Stimulated activated CD4-positive, alpha-beta T cell treated with anti-CD3 and anti-CD28 coated beads, Interleukin-15, amount 100 ng/mL, for 1 hour (primary cell): ENCODE data around the gene DNAH8.

Experiments
- DNase-seq, 2 donors: peaks; one replicate each; pipeline ENCODE4 v3.0.0-alpha.2; 2020; ENCODE audit warnings: low read depth in 1 of 2, low spot score in 1 of 2

Gene DNAH8

DNA sequence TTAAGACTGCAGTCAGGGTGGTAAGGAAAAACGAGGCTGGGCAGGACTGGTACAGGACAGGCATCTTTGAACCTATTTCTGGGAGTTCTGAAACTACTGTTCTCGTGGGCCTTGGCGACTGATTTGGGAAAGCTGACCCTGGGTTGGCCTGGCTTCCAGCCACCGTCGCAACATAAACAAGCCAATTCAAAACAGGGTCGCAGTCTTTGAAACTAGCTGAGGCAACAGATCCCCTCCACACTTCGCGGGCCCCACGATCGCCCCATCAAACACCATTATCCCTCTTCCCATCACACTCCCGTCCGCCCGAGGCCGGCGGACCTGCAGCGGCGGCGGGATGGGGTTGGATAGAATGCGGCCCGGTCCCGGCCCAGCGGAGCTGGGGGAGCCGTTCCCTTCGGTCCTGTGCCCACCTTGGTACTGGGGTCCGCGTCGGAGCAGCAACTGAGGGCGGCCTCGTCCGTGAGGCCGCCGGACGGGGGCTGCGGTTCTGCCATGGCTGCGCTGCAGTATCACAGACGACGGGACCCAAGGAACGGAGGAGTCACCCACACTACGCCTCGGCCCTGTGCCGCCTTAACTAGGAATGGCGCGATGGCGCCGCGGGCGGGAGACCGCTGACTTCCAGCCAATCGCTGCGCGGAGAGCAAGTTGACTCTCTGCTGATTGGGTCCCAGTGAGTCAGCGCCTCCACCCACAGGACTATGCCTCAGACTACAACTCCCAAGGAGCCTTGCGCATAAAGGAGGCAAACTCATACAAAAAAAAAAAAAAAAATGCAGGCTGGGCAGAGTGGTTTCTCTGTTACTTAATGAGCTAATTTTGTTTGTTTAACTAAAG is 12.3 kb upstream of the DNAH8 start, which contains the start of gene GLO1:
GLO1 (minus strand) TSS at position 588 of the 840 bp plus-strand sequence; CDS start at position 497, 91 bp downstream.
- peak; percentile 88 to 91 for DNase-seq

DNA sequence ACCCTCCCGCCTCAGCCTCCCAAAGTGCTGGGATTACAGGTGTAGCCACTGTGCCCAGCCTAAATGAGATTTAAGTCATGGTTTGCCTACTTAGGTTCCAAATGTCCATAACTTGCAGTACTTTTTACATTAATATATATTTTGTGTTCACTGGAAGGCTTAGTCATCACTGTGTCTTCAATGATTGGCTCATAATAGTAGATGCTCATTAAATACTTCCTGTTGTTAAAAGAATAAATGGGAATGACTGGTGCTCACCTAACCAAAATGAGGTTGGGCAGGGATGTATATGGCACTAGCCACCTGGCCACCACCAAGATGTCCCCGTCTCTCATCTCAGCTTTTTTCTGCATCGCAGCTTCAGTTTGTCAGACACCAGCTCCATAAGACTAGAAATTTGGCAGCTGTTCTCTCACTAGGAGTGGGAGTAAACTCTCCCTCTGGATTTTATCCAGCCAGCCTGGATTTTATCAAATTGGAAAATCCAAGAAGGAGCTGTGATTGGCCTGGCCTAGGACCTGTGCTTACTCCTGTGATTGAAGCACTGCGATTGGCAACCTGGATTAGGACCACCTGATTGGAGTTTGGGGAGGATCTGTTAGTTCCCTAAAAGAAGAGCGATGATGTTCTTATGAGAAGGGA is 11.0 kb upstream of the DNAH8 start:
- DNase-seq, result no peak

DNA sequence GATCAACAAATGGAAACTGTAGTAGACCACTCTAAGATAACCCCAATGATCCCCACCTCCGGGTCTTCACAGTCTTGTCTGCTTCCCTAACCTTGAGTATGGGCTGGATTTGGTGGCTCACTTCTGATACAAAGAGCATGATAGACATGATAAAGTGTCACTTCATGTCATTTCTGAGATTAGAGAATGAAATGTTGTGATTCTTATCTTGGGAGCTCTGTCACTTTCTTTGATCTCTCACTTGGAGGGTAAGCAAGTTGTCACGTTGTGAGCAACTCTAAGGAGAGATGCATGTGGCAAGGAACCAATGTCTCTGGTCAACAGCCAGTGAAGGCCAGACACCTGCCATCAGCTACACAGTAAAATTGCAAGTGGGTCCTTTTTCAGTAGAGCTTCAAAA is 9.2 kb upstream of the DNAH8 start:
- no peak for DNase-seq

DNA sequence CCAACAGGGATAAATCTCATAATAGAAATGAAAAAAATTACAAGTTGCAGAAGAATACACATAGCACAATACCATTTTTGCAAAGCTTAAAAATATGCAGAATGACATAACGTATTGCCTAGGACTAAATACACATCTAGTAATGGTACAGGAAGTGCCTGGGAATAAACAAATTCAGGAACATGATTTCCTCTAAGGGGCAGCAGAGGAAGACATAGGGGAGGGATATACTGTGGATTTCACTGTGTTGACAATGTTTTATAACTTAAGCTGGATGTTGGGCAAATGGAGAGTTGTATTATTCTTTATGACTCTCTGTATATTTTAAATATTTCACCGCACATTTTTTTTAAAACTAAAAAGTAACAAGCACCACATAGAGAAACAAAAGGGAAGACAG is 6.6 kb upstream of the DNAH8 start:
- no peak for DNase-seq

DNA sequence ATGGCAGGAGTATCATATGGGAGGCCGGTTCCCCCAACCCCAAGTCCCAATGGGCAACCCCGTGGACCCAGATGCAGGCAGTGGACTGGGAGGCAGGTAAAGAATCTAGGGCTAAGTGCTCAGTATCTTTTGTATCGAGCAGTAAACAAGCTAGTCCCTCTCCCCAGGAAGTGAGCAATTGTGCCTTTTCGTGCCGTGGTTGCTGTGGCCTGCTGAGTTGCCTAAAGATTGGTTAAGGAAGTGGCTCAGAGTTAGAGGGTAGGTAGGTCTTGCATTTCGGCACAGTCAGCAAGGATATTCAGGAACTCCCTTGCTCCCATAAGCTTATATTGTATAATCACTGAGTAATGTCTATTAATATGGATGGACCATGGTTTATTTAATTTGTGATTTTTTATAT is 1.3 kb upstream of the DNAH8 start:
- no peak for DNase-seq

DNA sequence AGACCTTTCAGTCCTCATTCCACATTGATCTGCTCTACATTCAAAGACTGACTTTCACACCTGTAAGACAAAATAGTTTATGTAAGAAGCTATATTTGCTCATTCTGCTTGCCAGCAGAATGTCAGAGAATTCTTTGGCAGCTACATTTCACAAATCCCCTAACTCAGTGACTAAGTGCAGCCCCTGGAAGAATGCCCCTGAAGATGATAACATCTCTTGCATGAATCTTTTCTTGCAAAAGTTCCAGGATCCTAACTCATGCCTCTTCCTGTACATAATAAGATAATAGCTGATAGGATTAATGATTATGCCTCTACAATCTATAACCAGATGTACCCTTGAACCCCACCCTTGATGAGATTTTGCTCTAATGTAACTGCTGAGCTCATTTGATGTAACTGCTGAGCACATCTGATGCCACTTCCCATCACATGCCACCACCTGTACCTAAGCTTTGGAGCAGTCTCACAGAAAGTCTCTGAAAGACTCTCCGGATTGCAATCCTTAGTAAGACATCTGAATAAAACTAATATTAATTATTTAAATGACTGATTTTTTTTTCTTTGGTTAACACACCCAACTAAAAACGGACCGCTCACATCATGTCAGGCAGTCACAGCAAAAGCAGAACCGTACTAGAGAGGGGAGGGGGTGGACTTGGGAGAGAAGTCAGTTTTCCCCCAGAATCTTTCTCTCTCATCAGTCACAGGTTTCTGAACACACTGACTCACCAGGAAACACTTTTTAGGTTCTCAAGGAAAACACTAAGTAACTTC is 684 bp upstream of the DNAH8 start:
- DNase-seq, result no peak

DNA sequence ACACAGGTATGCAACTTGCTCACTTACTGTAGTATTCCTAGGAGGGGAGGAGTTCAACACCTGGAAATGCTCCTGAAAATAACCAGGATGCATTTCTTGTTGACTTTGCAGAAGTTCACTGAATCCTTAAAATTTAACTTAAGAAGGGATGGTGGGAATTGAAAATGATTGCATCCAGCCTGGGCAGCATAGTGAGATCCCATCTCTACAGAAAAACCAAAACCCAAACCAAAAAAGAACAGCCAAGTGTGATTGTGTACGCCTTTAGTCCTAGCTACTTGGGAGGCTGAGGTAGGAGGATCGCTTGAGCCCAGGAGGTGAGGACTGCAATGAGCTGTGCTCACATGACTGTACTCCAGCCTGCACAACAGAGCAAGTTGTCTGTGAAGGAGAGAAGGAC is 1.7 kb downstream of the DNAH8 start:
- no peak for DNase-seq

DNA sequence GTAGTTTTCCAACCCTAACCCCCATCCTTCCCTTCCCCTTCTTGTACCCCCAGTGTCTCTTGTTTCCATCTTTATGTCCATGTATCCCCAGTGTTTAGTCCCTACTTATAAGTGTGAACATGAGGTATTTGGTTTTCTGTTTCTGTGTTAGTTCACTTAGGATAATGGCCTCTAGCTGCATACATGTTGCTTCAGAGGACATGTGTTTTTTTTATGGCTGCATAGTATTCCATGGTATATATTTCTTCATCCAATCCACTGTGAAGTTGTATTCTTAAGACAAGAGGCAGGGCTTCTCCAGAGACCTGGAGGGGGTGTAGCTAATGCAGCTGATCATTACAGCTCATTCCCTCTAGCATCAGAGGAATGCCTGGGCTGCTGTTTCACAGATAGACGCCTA is 4.2 kb downstream of the DNAH8 start:
- DNase-seq, result no peak

DNA sequence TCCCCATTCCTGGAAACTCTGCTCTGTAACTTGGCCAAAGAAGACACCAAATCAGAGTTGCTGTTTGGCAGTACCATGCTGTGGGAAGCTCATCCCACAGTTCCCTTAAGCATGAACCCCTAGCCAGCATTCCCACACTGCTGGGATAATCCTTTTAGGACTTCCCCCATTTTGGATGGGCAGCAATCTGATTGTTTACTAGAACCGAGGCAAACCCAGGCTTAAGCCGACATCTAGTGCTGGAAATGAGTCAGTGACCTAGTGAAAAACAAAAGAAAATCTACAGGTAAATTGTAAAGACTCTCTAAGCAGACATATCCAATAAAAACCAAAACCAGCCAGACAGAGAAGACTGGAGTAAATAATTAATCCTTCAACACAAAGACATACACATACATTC is 5.2 kb downstream of the DNAH8 start:
- no peak for DNase-seq

DNA sequence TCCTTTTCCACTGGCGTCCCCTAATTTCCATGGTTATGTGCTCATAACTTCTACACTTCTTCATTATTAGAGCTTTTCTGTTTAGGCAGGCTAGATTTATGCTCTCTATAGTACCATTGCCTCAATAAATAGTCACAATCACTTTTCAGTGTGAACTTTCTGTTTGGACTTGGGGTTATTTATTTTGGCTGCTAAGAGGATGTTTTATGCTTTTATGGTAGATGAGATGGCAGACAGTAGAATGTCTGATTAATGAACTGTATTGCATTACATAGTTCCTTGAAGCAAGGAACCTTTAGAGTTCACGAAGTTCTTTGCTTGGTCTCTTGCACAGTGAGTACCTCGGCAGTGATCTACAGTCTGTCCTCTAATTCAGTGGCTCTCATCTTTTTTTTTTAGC is 6.9 kb downstream of the DNAH8 start:
- DNase-seq, result no peak

DNA sequence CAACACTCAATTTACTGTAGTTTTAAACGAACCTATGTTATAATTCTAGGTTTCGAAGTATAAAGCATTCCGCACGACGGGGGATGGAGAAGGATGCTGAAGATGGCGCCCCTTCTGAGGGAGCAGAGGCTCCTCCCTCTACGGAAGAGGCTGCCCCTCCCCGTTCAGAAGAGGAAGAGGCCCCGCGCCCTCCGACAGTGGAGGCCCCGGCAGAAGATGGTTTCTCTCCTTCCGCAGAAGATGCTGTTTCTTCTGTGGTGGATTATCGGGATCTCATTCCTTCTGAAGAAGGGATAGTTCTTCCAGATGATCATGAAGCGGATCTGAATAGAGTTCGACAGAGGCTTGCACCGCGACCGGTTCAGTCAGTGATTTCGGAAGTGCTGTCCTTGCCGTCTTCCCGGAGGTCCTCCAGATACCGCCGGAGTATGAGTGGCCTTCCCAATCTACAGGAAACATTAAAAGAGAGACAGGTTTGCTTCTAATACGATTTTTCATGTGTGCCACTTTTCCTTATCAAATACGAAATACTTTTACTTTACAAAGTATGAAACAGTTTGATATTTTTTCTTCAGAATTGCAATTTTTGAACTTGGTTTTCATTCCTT is 7.7 kb downstream of the DNAH8 start:
- no peak for DNase-seq

DNA sequence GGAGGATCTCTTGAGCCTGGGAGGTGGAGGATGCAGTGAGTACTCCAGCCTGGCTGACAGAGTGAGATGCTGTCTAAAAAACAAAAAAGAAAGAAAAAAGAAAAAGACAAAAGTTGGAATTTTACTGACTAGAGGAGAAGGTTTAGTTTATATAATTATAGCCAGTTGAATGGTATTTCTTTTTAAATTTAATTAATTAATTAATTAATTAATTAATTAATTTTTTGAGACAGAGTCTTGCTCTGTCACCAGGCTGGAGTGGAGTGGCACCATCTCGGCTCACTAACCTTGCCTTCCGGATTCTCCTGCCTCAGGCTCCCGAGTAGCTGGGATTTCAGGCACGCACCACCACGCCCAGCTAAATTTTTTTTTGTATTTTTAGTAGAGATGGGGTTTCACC is 8.7 kb downstream of the DNAH8 start:
- DNase-seq, result no peak

DNA sequence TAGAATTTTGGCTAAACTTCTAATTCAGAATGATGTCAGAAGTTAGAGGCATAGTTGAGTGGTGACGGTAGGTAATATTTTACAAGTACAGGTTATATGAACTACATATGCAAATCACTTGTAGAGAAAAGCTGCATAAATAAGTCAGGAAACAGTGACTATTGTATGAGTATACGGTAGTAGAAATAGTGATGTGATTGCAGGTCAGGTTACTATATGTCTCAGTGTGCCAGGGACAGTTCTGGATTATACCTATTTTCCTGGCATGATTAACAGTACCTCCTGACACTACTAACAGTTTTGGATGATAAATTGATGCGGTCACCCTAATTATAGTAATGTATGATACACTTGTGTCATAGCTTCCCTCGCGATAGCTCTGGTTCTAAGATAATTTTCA is 9.2 kb downstream of the DNAH8 start:
- DNase-seq, result no peak

DNA sequence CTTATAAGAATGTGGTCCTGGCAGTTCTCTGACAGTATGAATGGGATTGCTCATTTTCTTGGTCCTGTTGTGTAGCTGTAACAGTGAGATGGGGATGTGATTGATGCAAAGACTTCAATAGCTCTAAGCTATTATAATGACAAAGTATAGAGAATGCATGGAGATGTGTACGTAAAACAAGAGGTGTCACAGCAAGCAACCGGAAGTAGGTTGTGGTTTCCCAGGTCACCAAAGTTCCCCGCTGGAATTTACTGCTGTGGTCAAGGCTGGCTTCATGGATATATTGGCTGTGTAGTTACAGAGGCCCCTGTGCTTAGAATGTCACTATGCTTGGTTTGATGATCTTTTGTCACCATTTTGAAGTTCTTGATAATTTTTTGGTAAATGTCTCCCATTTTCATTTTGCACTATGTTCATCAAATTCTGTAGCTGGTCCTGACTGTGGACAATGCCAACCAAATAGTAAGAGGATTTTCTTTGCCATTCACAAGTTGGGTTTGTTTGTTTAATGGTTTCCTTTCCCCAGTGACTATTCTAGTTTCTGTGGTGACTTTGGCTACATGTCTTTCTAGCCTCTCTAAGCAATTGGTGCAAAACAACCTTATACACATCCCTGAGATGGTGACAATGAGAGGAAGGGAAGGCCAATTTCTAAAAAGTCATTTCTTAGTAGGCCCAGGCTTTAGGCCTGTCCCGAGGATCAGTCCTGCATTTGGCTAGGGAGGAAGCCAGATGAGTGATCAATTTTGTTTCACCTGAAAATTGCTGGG is 10.5 kb downstream of the DNAH8 start:
- DNase-seq, result no peak

DNA sequence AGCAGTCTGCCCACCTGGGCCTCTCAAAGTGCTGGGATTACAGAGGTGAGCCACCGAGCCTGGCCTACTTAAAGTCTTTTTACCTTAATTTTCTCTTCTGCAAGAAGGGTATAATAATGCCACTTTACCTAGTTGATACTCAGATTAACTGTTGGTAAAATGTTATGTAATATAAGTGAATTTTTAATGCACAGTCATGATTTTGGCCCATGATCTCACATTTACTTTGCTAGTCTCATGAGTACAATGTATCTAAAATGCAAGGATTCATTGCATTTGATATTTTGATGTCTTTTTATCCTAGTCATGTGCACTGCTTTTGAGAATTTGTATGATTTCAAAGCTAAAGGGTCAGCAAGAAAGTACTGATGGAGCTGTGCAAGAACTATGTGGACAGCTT is 13.1 kb downstream of the DNAH8 start:
- DNase-seq, result no peak

DNA sequence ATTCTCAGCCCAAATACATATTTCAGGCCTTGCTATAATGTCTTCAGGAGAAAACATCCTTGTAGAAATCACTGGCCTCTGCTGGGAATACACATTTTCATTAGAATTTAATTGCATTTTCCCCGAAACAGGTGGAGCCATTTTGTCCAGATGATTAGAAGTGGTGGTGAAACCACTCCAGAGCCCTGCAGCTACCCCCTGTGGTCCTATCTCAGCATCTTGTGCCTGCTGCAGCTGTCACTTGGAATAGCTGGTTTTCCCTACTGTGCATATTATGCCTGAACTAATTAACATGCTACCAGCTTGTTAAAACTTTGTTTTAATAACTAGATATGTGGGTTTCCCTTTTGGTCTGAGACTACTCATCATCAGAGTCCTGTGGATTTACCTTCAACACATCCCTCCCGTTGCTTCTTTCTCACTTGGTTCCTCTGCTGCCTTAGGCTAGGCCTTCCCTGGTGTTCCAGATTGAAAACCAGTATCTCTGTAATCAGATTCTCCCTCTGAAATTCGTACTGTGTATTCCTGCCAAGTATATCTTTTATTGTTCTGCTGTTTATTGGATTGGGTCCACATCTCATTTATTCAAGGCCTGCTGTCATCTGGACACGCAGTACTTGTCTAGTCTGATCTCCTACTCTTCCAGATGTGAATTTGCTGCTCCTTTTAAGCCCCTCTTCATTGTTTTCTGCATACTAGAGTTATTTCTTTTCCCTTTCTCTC is 15.2 kb downstream of the DNAH8 start:
- no peak for DNase-seq

DNA sequence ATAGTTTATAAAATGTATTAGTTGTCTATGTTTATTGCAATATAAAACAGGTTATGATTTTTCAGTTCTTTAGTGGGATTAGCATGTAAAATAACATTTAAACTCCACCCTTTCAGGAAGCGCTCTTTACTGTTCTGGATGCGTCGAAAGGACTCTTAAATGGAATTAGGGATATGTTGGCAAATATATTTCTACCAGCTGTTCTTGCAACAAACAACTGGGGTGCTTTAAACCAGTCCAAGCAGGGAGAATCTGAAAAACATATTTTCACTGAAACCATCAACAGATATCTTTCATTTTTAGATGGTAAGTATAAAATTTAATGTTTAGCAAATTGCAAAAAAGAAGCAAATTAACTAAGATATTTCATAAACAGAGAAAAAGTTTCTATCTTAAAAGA is 21.8 kb downstream of the DNAH8 start:
- no peak for DNase-seq

DNA sequence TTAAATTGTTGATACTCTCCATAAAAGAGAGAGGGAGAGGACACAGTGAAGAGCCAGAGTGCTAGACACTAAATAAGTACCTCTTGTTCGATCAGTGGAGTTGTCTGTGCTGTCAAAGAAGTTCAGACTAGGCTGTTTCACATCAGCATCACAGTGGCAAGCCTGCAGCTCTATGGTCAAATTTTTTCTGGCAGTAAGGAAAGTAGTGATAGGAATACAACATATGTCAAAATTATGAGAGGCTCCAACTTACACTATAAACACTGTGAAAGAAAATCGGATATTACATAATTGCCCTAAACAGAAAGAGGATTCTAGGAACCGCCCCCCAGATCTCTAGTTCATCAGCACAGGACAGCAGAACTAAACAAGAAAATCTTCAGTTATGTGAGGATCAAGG is 23.1 kb downstream of the DNAH8 start:
- no peak for DNase-seq

DNA sequence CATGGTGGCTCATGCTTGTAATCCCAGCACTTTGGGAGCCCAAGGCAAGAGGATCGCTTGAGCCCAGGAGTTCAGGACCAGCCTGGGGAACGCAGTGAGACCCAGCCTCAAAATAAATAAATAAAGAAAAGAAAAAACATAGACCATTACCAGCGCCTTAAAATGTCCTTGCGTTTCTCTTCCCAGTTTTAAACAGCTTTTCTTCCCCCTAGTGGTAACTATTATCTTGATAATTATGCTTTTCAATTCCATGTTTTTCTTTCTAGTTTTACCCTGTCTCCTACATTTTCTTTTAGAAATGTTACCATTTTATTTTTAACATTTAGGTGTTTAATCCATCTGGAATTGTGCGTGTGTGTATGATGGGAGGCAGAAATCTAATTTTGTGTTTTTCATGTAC is 24.4 kb downstream of the DNAH8 start:
- DNase-seq, result no peak

DNA sequence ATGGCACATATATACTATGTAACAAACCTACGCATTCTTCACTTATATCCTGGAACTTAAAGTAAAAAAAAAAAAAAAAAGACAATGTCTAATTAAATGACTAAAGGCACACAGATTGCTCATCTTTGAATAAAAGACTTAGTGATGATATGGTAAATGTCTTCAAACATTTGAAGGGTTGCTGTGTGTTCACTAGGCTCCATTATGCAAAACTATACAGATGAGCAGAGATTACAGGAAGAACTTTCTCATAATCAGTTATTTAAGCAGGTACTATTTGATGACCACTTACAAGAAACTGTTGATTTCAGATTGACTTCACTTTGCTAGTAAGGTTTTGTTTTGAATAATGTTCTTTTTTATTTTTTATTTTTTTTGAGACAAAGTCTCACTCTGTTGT is 34.4 kb downstream of the DNAH8 start:
- DNase-seq, result no peak
